Measurements from ENCODE around the gene LPIN2.
"Not testable (repeated sequence)": the region's sequence is repeated elsewhere in the genome, so short reads cannot be mapped to it uniquely, and the experiment has no call there.

The LPIN2 gene

DNA sequence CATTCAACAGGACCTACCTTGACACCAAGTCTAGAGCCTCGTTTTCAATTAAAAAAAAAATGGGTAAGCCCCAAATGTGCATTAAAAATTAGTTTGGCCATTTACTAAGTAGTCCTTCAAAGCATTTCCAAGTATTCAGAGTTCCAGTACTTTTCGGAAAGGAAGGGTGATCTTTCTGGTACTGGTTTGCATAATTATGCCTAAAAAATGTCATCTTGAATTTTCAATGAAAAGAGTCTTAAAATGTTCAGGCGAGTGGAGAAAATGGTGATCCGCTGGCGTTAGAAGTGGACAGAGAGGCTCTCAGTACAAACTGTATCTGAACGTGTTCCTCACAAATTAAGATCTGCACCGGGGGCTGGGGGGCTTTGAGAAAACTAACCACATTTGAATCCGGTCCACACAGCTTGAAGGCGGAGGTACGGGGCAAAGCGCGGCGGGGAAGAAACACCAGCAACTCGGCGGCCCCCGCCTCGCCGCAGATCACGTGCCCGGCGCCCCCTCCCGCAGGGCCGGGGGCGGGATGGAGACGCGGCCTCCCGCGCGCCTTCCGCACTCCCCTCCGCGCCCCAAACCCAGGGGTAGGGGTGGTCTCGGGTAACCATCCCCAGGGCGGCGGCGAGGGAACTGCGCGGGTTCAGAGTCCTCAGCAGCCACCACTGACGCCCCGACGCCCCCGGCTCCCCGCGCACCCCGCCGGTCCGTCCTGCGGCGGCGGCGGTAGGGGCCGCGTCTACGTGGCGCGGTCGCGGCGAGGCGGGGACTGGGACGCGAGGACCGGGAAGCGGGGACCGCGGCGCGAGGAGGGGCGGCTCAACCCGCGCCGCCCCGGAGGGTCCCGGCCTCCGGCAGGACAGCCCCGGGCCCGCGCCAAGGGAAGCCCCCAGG is 564 bp downstream of the LPIN2 start:
- Histone ChIP-seq H3K27me3 (no peaks in the 10 kb centered on the region), H3K4me2 (peak overlapping the region; percentile 89), H3K4me1 (peaks cover 67% of the 10 kb centered on the region), H3K36me3 (peaks cover 43% of the 10 kb centered on the region), H4K20me1 (peaks cover 27% of the 10 kb centered on the region), H3K9me3 (no peaks in the 10 kb centered on the region), H3K4me3 (peak overlapping the region; percentile 93), H3K27ac (peak overlapping the region; percentile 91), H3K9ac (peak overlapping the region; percentile 92)
- TF ChIP-seq Cebpa-rat (IDR thresholded peaks at IDR 0.05): no peak

GRCh38 chr18:3010086-3010485 is 2.9 kb downstream of the LPIN2 start:
- no peak overlapping the region for H3K4me3 ChIP-seq
- peak overlapping the region; percentile 89; the same call in 1 of the 2 replicates for H3K4me2 ChIP-seq

DNA sequence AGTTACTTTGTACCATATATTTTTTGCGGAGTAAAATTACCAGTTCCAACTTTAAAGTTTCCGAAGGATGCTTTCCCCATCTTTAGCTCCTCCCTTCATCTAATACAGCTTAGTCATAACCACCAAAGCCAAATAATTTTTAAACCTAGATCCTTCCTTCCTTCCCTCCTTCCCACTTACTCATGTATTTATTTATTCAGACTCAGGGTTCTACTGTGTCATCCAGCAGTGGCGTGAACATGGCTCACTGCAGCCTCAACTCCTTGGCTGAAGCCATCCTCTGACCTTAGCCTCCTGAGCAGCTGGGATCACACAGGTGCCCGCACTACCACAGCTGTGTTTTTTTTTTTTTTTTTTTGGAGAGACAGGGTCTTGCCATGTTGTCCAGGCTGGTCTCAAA is 4.4 kb downstream of the LPIN2 start:
- Histone ChIP-seq H3K36me3 (peaks cover 80% of the 10 kb centered on the region), H3K4me3 (no peak overlapping the region), H3K4me1 (peaks cover 29% of the 10 kb centered on the region), H3K27ac (no peak overlapping the region), H3K4me2 (no peak overlapping the region), H3K9ac (no peak overlapping the region), H3K27me3 (no peaks in the 10 kb centered on the region), H3K9me3 (peaks cover 32% of the 10 kb centered on the region), H4K20me1 (peaks cover 27% of the 10 kb centered on the region)
- TF ChIP-seq Cebpa-rat (IDR thresholded peaks at IDR 0.05): no peak

More at GRCh38 chr18:3010086-3010485, 2.9 kb downstream of the LPIN2 start:
- H3K9ac ChIP-seq: 0 out of 2 replicates have a peak overlapping the region, but pooled peaks have one; percentile 7
- no peaks in the 10 kb centered on the region for H3K27me3 ChIP-seq
- peaks cover 65% of the 10 kb centered on the region for H3K36me3 ChIP-seq
- H3K4me1 ChIP-seq: peaks cover 44% of the 10 kb centered on the region
- H3K27ac ChIP-seq: no peak overlapping the region
- peaks cover 27% of the 10 kb centered on the region for H4K20me1 ChIP-seq
- peaks cover 17% of the 10 kb centered on the region for H3K9me3 ChIP-seq
- no peak for TF ChIP-seq Cebpa-rat (IDR thresholded peaks at IDR 0.05)

- TF ChIP-seq Cebpa-rat (IDR thresholded peaks at IDR 0.05): no peak
- Histone ChIP-seq H4K20me1 (peaks cover 36% of the 10 kb centered on the region), H3K36me3 (peaks cover 91% of the 10 kb centered on the region)
Observed at GRCh38 chr18:3007491-3007890, 5.5 kb downstream of the LPIN2 start.

GRCh38 chr18:3005462-3005861 is 7.5 kb downstream of the LPIN2 start:
- no peak overlapping the region for H3K4me3 ChIP-seq
- H4K20me1 ChIP-seq: peaks cover 35% of the 10 kb centered on the region; the same call in 1 of the 2 replicates
- no peak for TF ChIP-seq Cebpa-rat (IDR thresholded peaks at IDR 0.05)
- no peaks in the 10 kb centered on the region for H3K27me3 ChIP-seq
- peaks cover 94% of the 10 kb centered on the region for H3K36me3 ChIP-seq
- H3K27ac ChIP-seq: no peak overlapping the region
- H3K4me1 ChIP-seq: peaks cover 11% of the 10 kb centered on the region
- H3K9ac ChIP-seq: no peak overlapping the region
- H3K9me3 ChIP-seq: peaks cover 38% of the 10 kb centered on the region
- no peak overlapping the region for H3K4me2 ChIP-seq

More at GRCh38 chr18:3007491-3007890, 5.5 kb downstream of the LPIN2 start:
- no peak overlapping the region for H3K27ac ChIP-seq
- no peak overlapping the region for H3K9ac ChIP-seq
- no peaks in the 10 kb centered on the region for H3K27me3 ChIP-seq
- peaks cover 27% of the 10 kb centered on the region for H3K4me1 ChIP-seq
- H3K9me3 ChIP-seq: peaks cover 38% of the 10 kb centered on the region
- H3K4me3 ChIP-seq: no peak overlapping the region
- no peak overlapping the region for H3K4me2 ChIP-seq

DNA sequence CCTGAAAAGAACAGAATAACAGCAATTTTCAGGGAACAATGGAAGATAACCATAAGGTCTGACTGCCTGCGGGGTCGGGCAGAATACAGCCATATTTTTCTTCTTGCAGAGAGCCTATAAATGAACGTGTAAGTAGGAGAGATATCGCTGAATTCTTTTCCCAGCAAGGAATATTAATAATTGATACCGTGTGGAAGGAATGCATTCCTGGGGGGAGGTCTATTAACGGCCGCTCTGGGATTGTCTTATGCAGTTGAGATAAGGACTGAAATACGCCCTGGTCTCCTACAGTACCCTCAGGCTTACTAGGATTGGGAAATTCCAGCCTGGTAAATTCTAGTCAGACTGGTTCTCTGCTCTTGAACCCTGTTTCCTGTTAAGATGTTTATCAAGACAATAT is 9.2 kb downstream of the LPIN2 start:
- H4K20me1 ChIP-seq: peaks cover 31% of the 10 kb centered on the region; the same call in 1 of the 2 replicates
- H3K4me3 ChIP-seq, H3K4me2 ChIP-seq, H3K27ac ChIP-seq, H3K9ac ChIP-seq, H3K27me3 ChIP-seq: not testable (repeated sequence)
- peaks cover 12% of the 10 kb centered on the region for H3K4me1 ChIP-seq
- H3K9me3 ChIP-seq: peaks cover 38% of the 10 kb centered on the region
- H3K36me3 ChIP-seq: peaks cover 80% of the 10 kb centered on the region

- H3K9ac ChIP-seq: no peak overlapping the region
- H3K27ac ChIP-seq: no peak overlapping the region
- H3K4me1 ChIP-seq: peaks cover 22% of the 10 kb centered on the region
- TF ChIP-seq Cebpa-rat (IDR thresholded peaks at IDR 0.05): no peak
- H3K27me3 ChIP-seq: no peaks in the 10 kb centered on the region
- H3K4me2 ChIP-seq: no peak overlapping the region
- H4K20me1 ChIP-seq: peaks cover 41% of the 10 kb centered on the region
- H3K4me3 ChIP-seq: no peak overlapping the region
- peaks cover 69% of the 10 kb centered on the region for H3K36me3 ChIP-seq
- peaks cover 38% of the 10 kb centered on the region for H3K9me3 ChIP-seq
Observed at GRCh38 chr18:3002732-3003131, 10.2 kb downstream of the LPIN2 start.

DNA sequence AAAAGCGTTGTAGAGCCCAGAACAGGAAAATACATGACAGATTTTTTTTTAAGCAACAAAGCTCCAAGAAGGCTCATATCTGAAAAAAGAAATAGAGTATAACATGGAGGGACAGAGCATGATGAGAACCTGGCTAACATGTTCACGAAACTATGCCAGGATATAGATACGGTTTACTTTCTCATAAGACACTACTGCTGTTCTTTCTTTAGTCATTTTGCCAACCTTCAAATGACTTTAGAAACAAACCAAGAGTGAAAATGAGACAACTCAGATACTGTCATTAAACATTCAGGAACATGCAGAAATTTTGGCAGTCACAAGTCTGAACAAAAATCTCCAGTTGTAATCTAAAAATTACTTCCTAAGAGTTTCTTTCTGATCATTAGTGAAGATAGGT is 14.3 kb downstream of the LPIN2 start:
- no peaks in the 10 kb centered on the region for H3K27me3 ChIP-seq
- peaks cover 37% of the 10 kb centered on the region for H3K36me3 ChIP-seq
- 0 out of 2 replicates have a peak overlapping the region, but pooled peaks have one; percentile 10 for H3K27ac ChIP-seq
- no peak overlapping the region for H3K9ac ChIP-seq
- peak overlapping the region; percentile 28 for H3K4me2 ChIP-seq
- peaks cover 41% of the 10 kb centered on the region for H3K4me1 ChIP-seq
- no peak overlapping the region for H3K4me3 ChIP-seq
- H3K9me3 ChIP-seq: peaks cover 7% of the 10 kb centered on the region
- H4K20me1 ChIP-seq: peaks cover 63% of the 10 kb centered on the region
- no peak for TF ChIP-seq Cebpa-rat (IDR thresholded peaks at IDR 0.05)

DNA sequence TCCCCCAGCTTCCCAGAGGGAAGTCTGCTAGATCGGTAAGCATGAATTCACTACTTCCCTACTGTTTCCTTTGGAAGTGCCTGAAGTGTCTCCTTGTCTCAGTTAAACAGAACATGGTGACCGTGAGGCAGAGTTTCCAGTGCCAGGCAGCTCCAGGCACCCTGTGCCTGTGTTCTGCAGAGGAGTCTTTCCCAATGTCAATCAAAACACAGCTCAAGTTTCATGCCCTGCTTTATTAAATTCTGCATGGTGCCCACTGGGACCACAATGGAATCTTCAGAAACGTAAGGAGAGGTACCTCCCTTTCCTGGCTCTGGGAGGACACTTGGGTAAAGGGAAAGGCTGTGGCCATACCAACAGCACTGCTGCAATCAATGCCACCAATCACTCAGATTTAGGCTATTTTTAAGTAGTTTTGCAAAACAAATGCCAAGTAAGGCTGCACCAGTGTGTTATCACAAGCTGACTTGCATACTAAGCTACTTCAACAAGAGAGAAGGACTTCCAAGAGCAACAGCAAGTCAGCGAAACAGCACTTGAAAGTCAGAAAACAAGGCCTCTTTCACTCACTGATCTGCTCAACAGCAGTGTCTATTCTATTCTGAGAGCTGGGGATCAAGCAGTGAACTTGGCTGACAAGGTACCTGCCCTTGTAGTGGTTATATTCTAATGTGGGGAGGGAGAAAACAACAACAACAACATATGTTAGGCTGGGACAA is 14.9 kb downstream of the LPIN2 start:
- no peak for TF ChIP-seq Cebpa-rat (IDR thresholded peaks at IDR 0.05)
- H3K27ac ChIP-seq: 0 out of 2 replicates have a peak overlapping the region, but pooled peaks have one; percentile 10
- peaks cover 60% of the 10 kb centered on the region for H4K20me1 ChIP-seq
- H3K4me2 ChIP-seq: peak overlapping the region; percentile 27
- 0 out of 2 replicates have a peak, but pooled peaks cover under 1% of the 10 kb centered on the region for H3K9me3 ChIP-seq
- no peak overlapping the region for H3K9ac ChIP-seq
- peaks cover 41% of the 10 kb centered on the region for H3K4me1 ChIP-seq
- no peak overlapping the region for H3K4me3 ChIP-seq
- peaks cover 31% of the 10 kb centered on the region for H3K36me3 ChIP-seq
- H3K27me3 ChIP-seq: no peaks in the 10 kb centered on the region
